Colonic mucosa (tissue), 4 donors: ENCODE measurements around the gene RASGRF2. TPM values are rescaled to one million over a fixed set of nuclear protein-coding genes. Genes with fewer than 3 reads are reported as not detected.

Experiments used
- DNase-seq: peaks from one replicate; pipeline ENCODE4 v3.0.0-alpha.2; 2020
- H3K27ac ChIP-seq: fragments of 200-600 bp; one replicate; pipeline ENCODE4 v1.8.0; 2021
- H3K27me3 ChIP-seq: fragments of 200-600 bp; one replicate; pipeline ENCODE4 v1.8.0; 2021
- H3K36me3 ChIP-seq: fragments of 200-600 bp; one replicate; pipeline ENCODE4 v1.8.0; 2021
- H3K4me1 ChIP-seq: fragments of 200-600 bp; one replicate; pipeline ENCODE4 v1.8.0; 2021; ENCODE audit warnings: mild to moderate bottlenecking
- H3K4me3 ChIP-seq: fragments of 200-600 bp; one replicate; pipeline ENCODE4 v1.8.0; 2021
- H3K9ac ChIP-seq, 2 donors: one replicate each; pipeline ENCODE4 v1.7.0; 2013; ENCODE audit warnings: control low read depth in 2 of 2, low read depth in 2 of 2, low read length in 2 of 2
- H3K9me3 ChIP-seq: fragments of 200-600 bp; one replicate; pipeline ENCODE4 v1.8.0; 2021
- intact Hi-C: fragments of 100-400 bp; cut with DNase I; formaldehyde crosslinking; loops from one replicate; pipeline ENCODE4 v1.14.1; 2022
- total RNA-seq, 2 donors: library from RNA; stranded (reverse); fragmentation: NEBNext Ultra II Directional in 1 of 2; extraction: Animal tissue kit (Norgen Biotek cat#: 25700) in 1 of 2; gene quantifications; one replicate each; pipeline ENCODE4 v1.2.1, GENCODE V29; 2021
- TF ChIP-seq, protein P1 (sequence below): fragments of 200-600 bp; IDR thresholded peaks from one replicate; pipeline ENCODE4 v1.8.0; 2022; ENCODE audit warnings: antibody characterized with exemption, mild to moderate bottlenecking
- donor health status: healthy.
- donor health status: DM: no; HTN: no; CAD: no.
- donor health status: DM: no; HTN: no; CAD: no.

The RASGRF2 gene
- total RNA-seq, 2 donors from 2014 or later = 2.8 to 3.5 TPM

DNA sequence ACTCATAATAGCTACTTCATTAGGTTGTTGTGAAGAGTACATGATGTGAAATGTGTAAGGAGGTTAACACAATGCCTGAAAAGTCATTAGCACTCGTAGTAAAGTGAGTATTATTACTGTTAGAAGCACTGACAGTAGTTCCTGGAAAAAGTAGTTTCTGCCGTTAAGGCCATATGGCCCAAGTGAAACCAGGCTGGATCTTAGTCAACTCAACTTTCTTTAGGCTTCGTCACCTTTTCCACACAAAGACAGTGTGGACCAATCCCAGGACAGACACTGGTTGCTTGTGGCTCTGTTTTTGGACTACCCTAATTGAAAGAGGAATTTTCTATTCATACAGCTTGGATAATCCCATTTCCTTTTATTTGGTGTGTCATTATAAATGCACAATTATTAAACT lies 243.6 kb downstream of the RASGRF2 start:
- H3K9ac ChIP-seq = no peak overlapping the region
- no peak for DNase-seq
- TF ChIP-seq, protein P1, sequence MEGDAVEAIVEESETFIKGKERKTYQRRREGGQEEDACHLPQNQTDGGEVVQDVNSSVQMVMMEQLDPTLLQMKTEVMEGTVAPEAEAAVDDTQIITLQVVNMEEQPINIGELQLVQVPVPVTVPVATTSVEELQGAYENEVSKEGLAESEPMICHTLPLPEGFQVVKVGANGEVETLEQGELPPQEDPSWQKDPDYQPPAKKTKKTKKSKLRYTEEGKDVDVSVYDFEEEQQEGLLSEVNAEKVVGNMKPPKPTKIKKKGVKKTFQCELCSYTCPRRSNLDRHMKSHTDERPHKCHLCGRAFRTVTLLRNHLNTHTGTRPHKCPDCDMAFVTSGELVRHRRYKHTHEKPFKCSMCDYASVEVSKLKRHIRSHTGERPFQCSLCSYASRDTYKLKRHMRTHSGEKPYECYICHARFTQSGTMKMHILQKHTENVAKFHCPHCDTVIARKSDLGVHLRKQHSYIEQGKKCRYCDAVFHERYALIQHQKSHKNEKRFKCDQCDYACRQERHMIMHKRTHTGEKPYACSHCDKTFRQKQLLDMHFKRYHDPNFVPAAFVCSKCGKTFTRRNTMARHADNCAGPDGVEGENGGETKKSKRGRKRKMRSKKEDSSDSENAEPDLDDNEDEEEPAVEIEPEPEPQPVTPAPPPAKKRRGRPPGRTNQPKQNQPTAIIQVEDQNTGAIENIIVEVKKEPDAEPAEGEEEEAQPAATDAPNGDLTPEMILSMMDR = no peak

DNA sequence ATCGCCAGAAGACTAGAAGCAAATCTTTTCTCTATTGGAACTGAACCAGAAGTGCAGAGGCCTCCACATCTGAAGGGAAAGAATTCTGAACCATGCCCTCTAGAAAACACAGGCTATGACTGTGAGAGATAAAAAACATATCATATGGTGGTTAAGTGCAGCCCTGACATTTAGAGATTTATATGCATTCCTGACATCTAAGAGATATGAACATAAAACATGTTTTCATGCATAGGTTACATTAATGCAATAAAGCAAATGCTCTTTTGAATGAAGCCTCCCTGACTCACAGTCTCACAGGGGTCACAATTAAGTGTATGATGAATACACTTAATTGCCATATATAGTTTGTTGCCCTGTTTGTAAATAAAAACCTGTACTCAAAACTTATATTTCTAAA lies 244.0 kb downstream of the RASGRF2 start:
- TF ChIP-seq, protein P1 = no peak
- no peak overlapping the region for H3K27ac ChIP-seq
- no peak for DNase-seq
- H3K4me3 ChIP-seq = no peak overlapping the region
- no peaks in the 10 kb centered on the region for H3K36me3 ChIP-seq
- H3K9ac ChIP-seq = no peak overlapping the region
- no peaks in the 10 kb centered on the region for H3K4me1 ChIP-seq
- intact Hi-C loops = no loop called here
- H3K27me3 ChIP-seq = no peaks in the 10 kb centered on the region
- no peaks in the 10 kb centered on the region for H3K9me3 ChIP-seq

More for the DNA sequence above, 243.6 kb downstream of the RASGRF2 start:
- Histone ChIP-seq H3K4me1 (no peaks in the 10 kb centered on the region), H3K9me3 (no peaks in the 10 kb centered on the region), H3K27ac (no peak overlapping the region), H3K4me3 (no peak overlapping the region), H3K27me3 (no peaks in the 10 kb centered on the region), H3K36me3 (no peaks in the 10 kb centered on the region)
- intact Hi-C loops = no loop called here

DNA sequence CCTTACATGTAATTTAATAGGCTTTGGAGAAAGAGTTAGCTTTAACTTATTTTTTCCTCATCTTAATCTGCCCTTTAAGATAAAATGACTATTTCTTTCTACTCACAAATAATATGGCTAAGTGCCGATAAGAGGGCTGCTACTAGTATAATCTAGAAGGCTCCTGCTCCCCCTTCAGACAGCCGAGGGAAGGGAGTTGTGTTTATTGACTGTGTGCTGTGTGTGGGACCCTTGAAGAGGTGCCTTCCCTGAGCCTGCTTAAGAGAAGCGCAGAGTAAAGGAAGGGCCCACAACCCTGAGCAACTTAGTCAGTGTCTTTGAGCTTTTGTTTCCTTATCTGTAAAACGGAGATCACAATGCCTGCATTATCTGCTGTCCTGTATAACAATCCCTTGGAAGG lies 244.9 kb downstream of the RASGRF2 start:
- Histone ChIP-seq H3K27ac (no peak overlapping the region), H3K4me3 (no peak overlapping the region), H3K27me3 (no peaks in the 10 kb centered on the region), H3K36me3 (no peaks in the 10 kb centered on the region), H3K9me3 (no peaks in the 10 kb centered on the region), H3K4me1 (no peaks in the 10 kb centered on the region), H3K9ac (no peak overlapping the region)
- TF ChIP-seq, protein P1 = no peak
- DNase-seq = no peak
- intact Hi-C loops = no loop called here

DNA sequence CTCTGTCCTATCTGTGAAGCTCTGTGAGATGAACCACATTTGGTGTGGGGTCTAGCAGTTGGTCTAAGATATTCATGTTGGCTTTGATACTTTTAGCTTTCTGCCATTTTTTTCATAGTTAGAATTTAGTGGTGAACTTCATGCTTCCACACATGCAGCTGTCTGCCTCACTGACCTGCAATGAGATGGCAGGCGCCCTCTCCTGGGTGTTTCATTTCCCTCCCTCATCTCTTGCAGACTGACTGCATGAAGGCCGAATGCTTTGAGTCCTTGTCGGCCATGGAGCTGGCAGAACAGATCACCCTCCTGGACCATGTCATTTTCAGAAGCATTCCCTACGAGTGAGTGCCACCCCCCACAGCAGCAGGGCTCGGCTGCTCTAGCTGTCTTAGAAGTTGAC lies 246.8 kb downstream of the RASGRF2 start:
- no peak overlapping the region for H3K27ac ChIP-seq
- H3K27me3 ChIP-seq = no peaks in the 10 kb centered on the region
- TF ChIP-seq, protein P1 = no peak
- intact Hi-C loops = no loop called here
- no peaks in the 10 kb centered on the region for H3K9me3 ChIP-seq
- H3K4me3 ChIP-seq = no peak overlapping the region
- H3K36me3 ChIP-seq = no peaks in the 10 kb centered on the region
- H3K4me1 ChIP-seq = no peaks in the 10 kb centered on the region
- H3K9ac ChIP-seq = no peak overlapping the region
- no peak for DNase-seq

- H3K36me3 ChIP-seq = no peaks in the 10 kb centered on the region
- H3K27ac ChIP-seq = no peak overlapping the region
- H3K9ac ChIP-seq = no peak overlapping the region
- H3K27me3 ChIP-seq = no peaks in the 10 kb centered on the region
- TF ChIP-seq, protein P1 = no peak
- intact Hi-C loops = no loop called here
- no peaks in the 10 kb centered on the region for H3K4me1 ChIP-seq
- no peak overlapping the region for H3K4me3 ChIP-seq
- no peaks in the 10 kb centered on the region for H3K9me3 ChIP-seq
- DNase-seq = no peak
Observed at GRCh38 chr5:81208904-81209303, 248.7 kb downstream of the RASGRF2 start.

GRCh38 chr5:81209386-81209785 lies 249.2 kb downstream of the RASGRF2 start:
- Histone ChIP-seq H3K9ac (no peak overlapping the region), H3K36me3 (no peaks in the 10 kb centered on the region), H3K27ac (no peak overlapping the region), H3K9me3 (no peaks in the 10 kb centered on the region), H3K4me1 (no peaks in the 10 kb centered on the region), H3K27me3 (no peaks in the 10 kb centered on the region), H3K4me3 (no peak overlapping the region)
- intact Hi-C loops = no loop called here
- TF ChIP-seq, protein P1 = no peak
- no peak for DNase-seq
